Measurements from ENCODE around the gene SPDYE18.
"Not testable (repeated sequence)": the region's sequence is repeated elsewhere in the genome, so short reads cannot be mapped to it uniquely, and the experiment has no call there.

SPDYE18 gene

DNA sequence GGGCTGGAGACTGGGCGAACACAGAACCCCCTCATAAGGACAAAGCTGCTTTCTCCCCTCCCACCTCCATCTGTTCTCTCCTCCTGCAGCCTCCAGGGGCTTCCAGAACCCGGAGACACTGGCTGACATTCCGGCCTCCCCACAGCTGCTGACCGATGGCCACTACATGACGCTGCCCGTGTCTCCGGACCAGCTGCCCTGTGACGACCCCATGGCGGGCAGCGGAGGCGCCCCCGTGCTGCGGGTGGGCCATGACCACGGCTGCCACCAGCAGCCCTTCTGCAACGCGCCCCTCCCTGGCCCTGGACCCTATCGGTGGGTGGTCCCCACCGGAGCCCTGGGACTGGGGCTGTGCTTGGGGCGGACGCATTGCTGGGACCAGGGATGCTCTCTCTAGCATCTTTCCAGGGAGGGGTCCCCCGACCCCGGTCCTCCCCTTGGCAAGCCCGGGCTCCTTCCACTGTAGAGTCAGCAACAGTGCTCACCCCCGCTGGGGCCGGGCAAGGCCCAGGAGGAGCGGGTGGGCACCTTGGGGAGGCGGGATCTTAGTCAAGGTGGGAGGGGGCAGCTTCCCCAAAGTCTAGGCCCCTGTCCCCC lies 56.8 kb downstream of the SPDYE18 start:
- not testable (repeated sequence) for DNase-seq (ENCODE audit: low read depth)

DNA sequence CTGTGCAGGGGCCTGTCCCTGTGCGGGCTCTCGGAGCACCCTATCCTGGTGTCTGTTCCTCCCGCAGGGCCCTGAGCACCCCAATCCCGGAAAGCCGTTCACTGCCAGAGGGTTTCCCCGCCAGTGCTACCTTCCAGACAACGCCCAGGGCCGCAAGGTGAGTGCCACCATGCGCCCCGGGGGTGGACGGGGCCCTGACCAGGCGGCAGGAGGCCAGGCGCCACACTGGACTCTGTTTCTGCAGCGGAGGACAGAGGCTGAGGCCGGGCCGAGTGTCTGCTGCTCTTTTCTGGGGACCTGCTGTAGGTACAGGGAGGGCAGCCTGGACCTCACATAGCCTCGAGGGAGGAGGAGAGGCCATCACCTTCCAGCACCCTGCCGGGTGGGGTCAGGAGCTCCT lies 58.2 kb downstream of the SPDYE18 start:
- not testable (repeated sequence) for DNase-seq (ENCODE audit: low read depth)

DNA sequence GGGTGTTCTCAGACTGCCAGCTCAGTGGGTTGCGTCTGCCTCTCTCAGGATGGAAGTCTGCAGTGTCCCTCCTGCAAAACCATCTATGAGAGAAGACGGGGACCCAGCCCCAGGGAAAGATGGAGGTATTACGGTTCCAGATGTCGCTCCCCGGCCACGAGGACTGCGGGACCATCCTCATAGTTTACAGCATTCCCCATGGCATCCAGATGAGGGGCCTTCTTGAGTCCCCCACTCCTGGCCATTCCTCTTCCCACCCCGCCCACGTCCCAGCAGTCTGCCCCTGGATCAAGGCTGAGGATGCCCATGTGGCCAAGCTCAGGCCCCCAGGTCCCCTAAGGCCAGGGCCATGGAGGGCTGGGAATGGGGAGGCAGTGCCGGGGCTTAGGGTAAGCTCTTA lies 59.1 kb downstream of the SPDYE18 start:
- DNase-seq (ENCODE audit: low read depth): not testable (repeated sequence)

DNA sequence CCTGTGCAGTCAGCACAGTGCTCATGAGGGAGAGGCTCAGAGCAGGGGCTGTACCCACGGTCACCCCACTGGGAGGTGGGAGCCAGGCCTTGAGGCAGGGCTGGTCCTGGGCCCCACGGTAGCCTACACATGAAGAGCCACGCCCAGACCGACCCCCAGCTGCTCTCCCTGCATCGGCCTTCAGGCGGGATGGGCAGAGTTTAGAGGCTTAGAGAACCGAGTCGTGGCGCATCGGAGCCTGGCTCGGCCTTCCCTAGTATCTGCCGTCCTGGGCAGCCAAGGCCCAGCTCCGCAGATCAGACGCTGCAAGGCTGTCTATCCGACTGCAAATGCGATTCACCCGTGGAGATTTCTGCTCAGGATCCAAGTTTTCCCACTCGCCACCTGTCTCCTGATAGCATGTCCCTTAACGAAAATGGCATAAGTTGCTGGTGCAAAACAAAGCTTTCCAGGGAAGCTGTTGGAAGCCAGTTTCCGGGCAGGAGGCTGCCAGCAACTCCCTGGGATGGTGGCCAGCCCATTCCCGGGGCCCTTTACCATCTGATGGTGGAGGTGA lies 59.6 kb downstream of the SPDYE18 start:
- DNase-seq (ENCODE audit: low read depth): not testable (repeated sequence)

DNA sequence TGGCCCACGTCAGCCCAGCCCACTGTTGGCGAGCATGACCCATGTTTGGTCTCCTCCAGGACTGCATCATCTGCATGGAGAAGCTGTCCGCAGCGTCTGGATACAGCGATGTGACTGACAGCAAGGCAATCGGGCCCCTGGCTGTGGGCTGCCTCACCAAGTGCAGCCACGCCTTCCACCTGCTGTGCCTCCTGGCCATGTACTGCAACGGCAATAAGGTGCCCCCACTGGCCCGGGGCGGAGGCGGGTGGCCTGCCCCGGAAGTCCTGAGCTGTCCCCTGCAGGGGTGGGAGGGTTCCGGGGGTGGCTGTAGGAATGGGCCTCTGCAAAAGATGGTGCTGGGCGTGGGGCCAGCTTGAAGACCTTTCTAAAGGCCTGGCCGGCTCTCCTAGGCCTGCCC lies 60.3 kb downstream of the SPDYE18 start:
- DNase-seq (ENCODE audit: low read depth): not testable (repeated sequence)
